GM21360 (cell line): ENCODE results near the gene LCE7A.
A peak's percentile ranks its signal among the peaks of the same experiment; 100 is the strongest.

Source experiments
- ATAC-seq: cut with Tn5 transposase; IDR thresholded peaks from one replicate; pipeline ENCODE4 v1.9.1; 2021; ENCODE audit warnings: mild to moderate bottlenecking, moderate library complexity; ENCODE audit not compliant: unreplicated experiment

Gene LCE7A

GRCh38 chr1:152859696-152860095, at the start of gene LCE7A:
Gene LCE7A (plus strand): TSS chr1:152859996. CDS start chr1:152860698, 702 bp downstream.
- ATAC-seq, result no peak

- ATAC-seq, result no peak
Observed at GRCh38 chr1:152811050-152811449, 48.7 kb upstream of the LCE7A start.

GRCh38 chr1:152811671-152812070, 48.1 kb upstream of the LCE7A start, which contains the start of gene LCE1B:
Gene LCE1B (plus strand): TSS chr1:152811971. CDS start chr1:152812447, 476 bp downstream.
- no peak for ATAC-seq

GRCh38 chr1:152817309-152817708, 42.5 kb upstream of the LCE7A start:
- no peak for ATAC-seq

- ATAC-seq, result no peak
Observed at GRCh38 chr1:152823294-152823693, 36.5 kb upstream of the LCE7A start.

GRCh38 chr1:152824964-152825363, 34.8 kb upstream of the LCE7A start:
- no peak for ATAC-seq

- no peak for ATAC-seq
Observed at GRCh38 chr1:152827173-152827572, 32.6 kb upstream of the LCE7A start, which contains the start of gene LCE1A. Gene LCE1A (plus strand): TSS chr1:152827473. CDS start chr1:152827473, 0 bp downstream.

GRCh38 chr1:152836870-152837269, 22.9 kb upstream of the LCE7A start:
- no peak for ATAC-seq

GRCh38 chr1:152842556-152842955, 17.2 kb upstream of the LCE7A start, which contains the start of gene LCE6A:
Gene LCE6A (plus strand): TSS chr1:152842856. CDS start chr1:152843521, 665 bp downstream.
- ATAC-seq, result no peak

- ATAC-seq, result no peak
Observed at GRCh38 chr1:152855661-152856060, 4.1 kb upstream of the LCE7A start.

- ATAC-seq, result no peak
Observed at GRCh38 chr1:152858062-152858461, 1.7 kb upstream of the LCE7A start.

GRCh38 chr1:152860129-152860528, 333 bp downstream of the LCE7A start:
- no peak for ATAC-seq

- no peak for ATAC-seq
Observed at GRCh38 chr1:152861374-152861773, 1.6 kb downstream of the LCE7A start.

GRCh38 chr1:152864443-152864842, 4.6 kb downstream of the LCE7A start:
- ATAC-seq, result no peak

- ATAC-seq, result no peak
Observed at GRCh38 chr1:152866321-152866720, 6.5 kb downstream of the LCE7A start.

- ATAC-seq, result peak; percentile 68
Observed at GRCh38 chr1:152869808-152870419, 10.1 kb downstream of the LCE7A start.

- ATAC-seq, result no peak
Observed at GRCh38 chr1:152870831-152871730, 11.3 kb downstream of the LCE7A start.

GRCh38 chr1:152871731-152872126, 11.9 kb downstream of the LCE7A start:
- ATAC-seq, result no peak

GRCh38 chr1:152873495-152873894, 13.7 kb downstream of the LCE7A start:
- ATAC-seq, result no peak

GRCh38 chr1:152876827-152877226, 17.0 kb downstream of the LCE7A start:
- no peak for ATAC-seq

- no peak for ATAC-seq
Observed at GRCh38 chr1:152878042-152878441, 18.2 kb downstream of the LCE7A start, which contains the start of gene SMCP. Gene SMCP (plus strand): TSS chr1:152878322. CDS start chr1:152884423, 6,101 bp downstream.
